Brain microvascular endothelial cell (primary cell): Measurements from ENCODE around the gene NDUFAF8.
A peak's percentile ranks its signal among the peaks of the same experiment; 100 is the strongest.
"Not testable (repeated sequence)": the region's sequence is repeated elsewhere in the genome, so short reads cannot be mapped to it uniquely, and the experiment has no call there.

Experiments used
- DNase-seq: peaks from one replicate; pipeline ENCODE4 v3.0.0-alpha.2; 2020
- H3K27ac ChIP-seq: fragments of 250-450 bp; sonication (Bioruptor Pico); 2 replicates; pipeline ENCODE4 v1.5.1; 2020; ENCODE audit warnings: mild to moderate bottlenecking, moderate library complexity
- H3K27me3 ChIP-seq: fragments of 250-450 bp; sonication (Bioruptor Pico); replicated peaks from 2 replicates; pipeline ENCODE4 v1.5.1; 2020; ENCODE audit warnings: mild to moderate bottlenecking
- H3K36me3 ChIP-seq: fragments of 250-450 bp; sonication (Bioruptor Pico); replicated peaks from 2 replicates; pipeline ENCODE4 v1.5.1; 2020; ENCODE audit warnings: mild to moderate bottlenecking
- H3K4me3 ChIP-seq: 2 replicates; pipeline ENCODE4 v1.5.1; 2011; ENCODE audit warnings: low read depth, mild to moderate bottlenecking, control low read depth, low read length, moderate library complexity
- in situ Hi-C: cut with HindIII; loops from 2 replicates; pipeline ENCODE4 v1.10.0; 2017; ENCODE audit warnings: low sequenced_read_pairs, low pct_ligation_motif_present
- TF ChIP-seq, protein P1 (sequence below): IDR thresholded peaks from 2 replicates; pipeline ENCODE4 v1.5.1; 2011; ENCODE audit warnings: low read depth, mild to moderate bottlenecking, moderate library complexity, low read length, control low read depth, inconsistent platforms; ENCODE audit errors: missing control alignments

NDUFAF8 gene

DNA sequence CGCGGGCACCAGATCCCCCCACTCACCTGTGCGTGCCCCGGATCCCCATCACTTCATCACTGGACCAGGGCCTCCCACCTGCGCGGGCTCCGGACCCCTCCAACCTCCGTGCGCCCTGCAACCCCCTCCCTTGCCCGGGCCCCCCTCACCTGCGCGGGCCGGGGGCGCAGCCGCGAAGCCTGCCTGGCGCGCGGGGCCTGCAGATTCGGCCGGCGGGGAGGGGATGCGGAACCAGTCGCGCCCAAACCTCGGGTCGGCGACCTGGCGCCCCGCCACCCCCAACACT is 16.6 kb upstream of the NDUFAF8 start:
- Histone ChIP-seq H3K36me3 (no peaks in the 10 kb centered on the region), H3K27ac (no peak overlapping the region), H3K4me3 (peak overlapping the region; percentile 76), H3K27me3 (no peaks in the 10 kb centered on the region)
- TF ChIP-seq, protein P1, sequence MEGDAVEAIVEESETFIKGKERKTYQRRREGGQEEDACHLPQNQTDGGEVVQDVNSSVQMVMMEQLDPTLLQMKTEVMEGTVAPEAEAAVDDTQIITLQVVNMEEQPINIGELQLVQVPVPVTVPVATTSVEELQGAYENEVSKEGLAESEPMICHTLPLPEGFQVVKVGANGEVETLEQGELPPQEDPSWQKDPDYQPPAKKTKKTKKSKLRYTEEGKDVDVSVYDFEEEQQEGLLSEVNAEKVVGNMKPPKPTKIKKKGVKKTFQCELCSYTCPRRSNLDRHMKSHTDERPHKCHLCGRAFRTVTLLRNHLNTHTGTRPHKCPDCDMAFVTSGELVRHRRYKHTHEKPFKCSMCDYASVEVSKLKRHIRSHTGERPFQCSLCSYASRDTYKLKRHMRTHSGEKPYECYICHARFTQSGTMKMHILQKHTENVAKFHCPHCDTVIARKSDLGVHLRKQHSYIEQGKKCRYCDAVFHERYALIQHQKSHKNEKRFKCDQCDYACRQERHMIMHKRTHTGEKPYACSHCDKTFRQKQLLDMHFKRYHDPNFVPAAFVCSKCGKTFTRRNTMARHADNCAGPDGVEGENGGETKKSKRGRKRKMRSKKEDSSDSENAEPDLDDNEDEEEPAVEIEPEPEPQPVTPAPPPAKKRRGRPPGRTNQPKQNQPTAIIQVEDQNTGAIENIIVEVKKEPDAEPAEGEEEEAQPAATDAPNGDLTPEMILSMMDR: no peak
- no peak for DNase-seq
- in situ Hi-C loops: no loop called here

DNA sequence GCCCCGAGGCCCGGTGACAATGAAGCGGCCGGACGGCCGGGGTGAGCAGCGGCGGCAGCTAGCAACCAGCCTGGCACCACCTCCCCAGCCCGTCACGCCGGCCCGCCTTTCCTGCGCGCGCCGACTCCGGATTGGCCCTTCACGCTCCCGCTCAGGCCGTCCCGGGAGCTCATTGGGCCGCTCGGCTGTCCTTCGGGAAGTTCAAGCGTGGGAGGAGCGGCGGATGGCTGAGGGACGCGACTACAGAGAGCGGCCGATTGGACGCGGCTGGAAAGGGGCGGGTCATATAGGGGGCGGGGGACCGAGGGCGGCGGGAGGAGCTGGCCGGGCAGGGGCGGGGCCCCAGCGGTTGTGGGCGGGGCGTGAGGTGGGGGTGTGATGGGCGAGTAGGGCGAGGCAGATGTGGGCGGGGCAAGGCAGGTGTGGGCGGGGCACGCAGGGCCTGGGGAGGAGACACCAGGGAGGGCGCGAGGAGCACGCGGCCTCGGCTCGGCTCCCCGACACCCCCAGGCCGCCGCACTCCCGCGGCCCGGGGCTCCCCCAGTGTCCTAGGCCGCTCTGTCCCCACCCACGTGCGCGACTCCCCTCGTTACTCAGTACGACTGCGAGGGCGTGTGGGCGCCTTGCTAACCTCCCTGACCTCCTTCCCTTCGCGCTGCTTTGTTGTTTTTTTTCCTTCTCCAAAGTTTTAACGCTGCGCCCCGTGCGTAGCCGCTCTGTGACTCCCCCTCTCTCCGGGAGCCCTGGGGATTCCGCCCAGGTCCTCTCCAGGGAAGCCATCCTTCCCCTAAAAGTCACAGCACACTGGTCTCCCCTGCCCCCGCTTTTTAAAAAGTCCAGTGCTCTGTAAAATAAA is 16.0 kb upstream of the NDUFAF8 start, which contains the start of gene CEP131:
Gene CEP131, minus strand, starts transcription at position 60 of the 856 bp plus-strand sequence. CDS start 2,909 bp downstream, outside the sequence.
- H3K36me3 ChIP-seq: no peaks in the 10 kb centered on the region
- in situ Hi-C loops: no loop called here
- TF ChIP-seq, protein P1: no peak
- H3K27me3 ChIP-seq: no peaks in the 10 kb centered on the region
- peak within 1 kb of the TSS; percentile 76 for H3K4me3 ChIP-seq
- DNase-seq: peak; percentile 95
- H3K27ac ChIP-seq: no peak within 1 kb of the TSS

DNA sequence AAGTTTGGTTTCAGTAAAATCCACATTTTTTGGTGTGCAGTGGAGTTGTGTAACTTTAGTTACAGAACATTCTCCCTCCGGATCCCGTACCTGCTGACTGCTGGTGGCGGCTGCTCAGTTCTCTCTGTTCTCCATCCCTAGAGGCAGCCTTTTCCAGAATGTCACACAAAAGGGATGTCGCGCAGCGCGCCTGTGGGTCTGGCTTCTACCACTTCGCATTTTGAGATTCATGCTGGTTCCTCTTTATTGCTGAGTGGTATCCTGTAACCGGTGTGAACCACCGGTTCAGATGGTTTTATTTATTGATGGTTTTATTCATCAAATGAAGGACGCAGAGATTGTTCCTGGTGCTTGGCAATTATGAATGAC is 15.4 kb upstream of the NDUFAF8 start:
- in situ Hi-C loops: no loop called here
- no peaks in the 10 kb centered on the region for H3K27me3 ChIP-seq
- TF ChIP-seq, protein P1: no peak
- H3K4me3 ChIP-seq: peak overlapping the region; percentile 54
- no peak for DNase-seq
- no peak overlapping the region for H3K27ac ChIP-seq
- peaks cover 1% of the 10 kb centered on the region for H3K36me3 ChIP-seq

DNA sequence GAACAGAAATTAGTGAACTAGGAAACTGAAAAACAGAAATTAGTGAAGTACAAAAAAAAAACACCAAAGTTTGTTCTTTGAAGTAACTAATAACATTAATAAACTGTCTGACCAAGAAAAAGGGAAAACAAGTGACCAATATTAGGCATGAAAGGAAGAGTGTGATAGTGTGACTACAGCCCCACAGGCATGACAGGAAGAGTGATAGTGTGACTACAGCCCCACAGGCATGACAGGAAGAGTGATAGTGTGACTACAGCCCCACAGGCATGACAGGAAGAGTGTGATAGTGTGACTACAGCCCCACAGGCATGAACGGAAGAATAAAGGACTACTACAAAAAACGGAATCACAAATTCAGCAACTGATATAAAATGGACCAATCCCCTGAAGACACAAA is 11.5 kb upstream of the NDUFAF8 start:
- H3K4me3 ChIP-seq, in situ Hi-C loops, H3K27ac ChIP-seq, H3K27me3 ChIP-seq, DNase-seq: not testable (repeated sequence)
- peaks cover 29% of the 10 kb centered on the region for H3K36me3 ChIP-seq

DNA sequence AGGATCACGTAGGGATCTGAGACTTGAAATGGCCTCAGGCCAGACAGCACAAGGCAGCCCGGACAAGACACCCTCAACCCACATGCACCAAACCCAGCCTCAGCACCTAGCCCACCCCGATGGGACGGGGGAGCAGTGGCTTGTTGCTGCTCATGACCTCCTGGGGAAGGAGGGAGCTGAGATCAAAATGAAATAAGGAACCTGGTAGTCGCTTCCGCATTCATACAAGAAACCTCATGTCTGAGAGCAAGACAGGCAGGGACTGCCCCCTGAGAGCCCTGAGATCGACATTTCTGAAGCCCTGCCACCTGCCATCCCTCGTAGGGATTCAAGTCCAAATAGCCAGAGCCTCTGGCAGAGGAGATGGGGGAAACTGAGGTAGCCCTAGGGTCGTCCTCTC is 10.7 kb upstream of the NDUFAF8 start:
- TF ChIP-seq, protein P1: no peak
- H3K4me3 ChIP-seq: no peak overlapping the region

DNA sequence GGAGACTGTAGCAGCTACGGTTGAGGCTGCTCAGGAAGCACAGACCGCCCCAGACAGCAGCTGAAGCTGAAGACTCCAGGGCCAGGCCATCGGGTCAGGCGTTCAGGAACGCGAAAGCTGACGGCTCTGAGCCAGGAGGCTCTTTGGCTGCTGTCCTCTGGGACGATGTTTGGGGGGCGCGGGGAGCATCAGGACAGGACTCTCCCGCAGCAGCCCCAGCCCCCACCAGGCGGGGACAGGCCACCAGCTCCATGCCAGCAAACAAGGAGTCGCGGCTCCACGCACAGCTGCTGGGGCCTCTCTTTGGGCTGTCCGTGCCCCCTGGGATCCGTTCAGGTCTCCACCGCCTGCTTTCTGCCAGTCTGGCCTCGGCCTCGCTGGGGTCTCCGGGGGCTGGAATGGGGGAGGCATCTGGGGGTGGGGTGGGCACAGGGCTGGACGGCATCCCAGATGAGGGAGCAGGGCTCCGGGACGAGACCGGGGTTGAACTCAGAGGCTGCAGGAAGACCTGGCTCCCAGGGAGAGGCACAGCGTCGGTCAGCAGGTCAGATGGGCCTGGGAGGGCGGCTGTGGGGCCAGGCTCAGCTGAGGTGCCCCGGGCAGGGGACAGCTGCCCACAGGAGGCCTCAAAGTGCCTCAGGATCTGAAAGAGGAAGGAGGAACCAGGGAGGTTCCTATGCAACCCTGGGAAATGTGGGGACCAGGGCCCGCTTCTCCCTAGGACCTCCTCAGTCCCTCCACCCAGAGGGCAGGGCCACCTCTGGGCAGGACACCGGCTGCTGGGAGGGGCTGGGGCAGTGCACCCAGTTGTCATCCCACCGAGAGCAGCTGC is 10.1 kb upstream of the NDUFAF8 start:
- H3K36me3 ChIP-seq: peaks cover 33% of the 10 kb centered on the region
- DNase-seq: no peak

More for the DNA sequence above, 10.7 kb upstream of the NDUFAF8 start:
- Histone ChIP-seq H3K27me3 (no peaks in the 10 kb centered on the region), H3K27ac (no peak overlapping the region), H3K36me3 (peaks cover 33% of the 10 kb centered on the region)
- no peak for DNase-seq
- in situ Hi-C loops: no loop called here

More for the DNA sequence above, 10.1 kb upstream of the NDUFAF8 start:
- Histone ChIP-seq H3K27me3 (no peaks in the 10 kb centered on the region), H3K4me3 (no peak overlapping the region), H3K27ac (no peak overlapping the region)
- in situ Hi-C loops: no loop called here
- TF ChIP-seq, protein P1: no peak
